ENCODE data around the gene RNF214. TPM values are rescaled to one million over a fixed set of nuclear protein-coding genes. Genes with fewer than 3 reads are reported as not detected.
"Not testable (repeated sequence)": the region's sequence is repeated elsewhere in the genome, so short reads cannot be mapped to it uniquely, and the experiment has no call there.

The RNF214 gene
- total RNA-seq, 1 donor: 13.4 TPM

DNA sequence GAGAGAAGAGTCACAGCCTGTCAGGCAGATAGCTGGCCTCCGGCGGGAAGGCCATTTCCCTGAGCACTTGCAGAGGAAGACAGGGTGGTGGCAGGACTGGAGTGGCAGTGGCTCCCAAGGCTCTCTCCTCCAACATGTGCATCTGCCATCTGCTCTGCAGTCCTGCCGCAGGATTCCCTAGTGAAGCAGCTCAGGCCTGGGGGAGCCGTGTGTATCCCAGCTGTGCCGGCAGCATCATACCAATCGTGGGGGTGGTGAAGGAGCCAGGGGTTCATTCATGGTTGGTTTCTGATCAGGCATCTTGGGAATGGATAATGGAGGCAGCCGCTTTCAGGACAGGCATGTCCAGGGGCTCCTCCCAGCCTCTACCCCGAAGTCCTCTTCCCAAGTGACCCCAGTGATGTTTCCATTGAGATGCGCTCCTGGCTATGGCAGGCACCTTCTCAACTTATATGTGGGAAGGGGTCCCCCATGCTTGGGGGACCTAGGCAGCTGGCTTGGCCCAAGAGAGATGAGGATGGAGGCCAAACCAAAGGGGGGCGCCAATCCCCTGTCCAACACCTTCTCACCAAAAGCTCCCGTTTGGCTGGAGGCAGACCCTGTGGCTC, 27.2 kb upstream of the RNF214 start:
- Histone ChIP-seq H3K27me3 (ENCODE audit: insufficient read depth, low read length) (no peaks in the 10 kb centered on the region), H3K4me2 (ENCODE audit: insufficient read depth, low read length) (no peak overlapping the region), H4K20me1 (ENCODE audit: insufficient read depth, low read length) (peaks cover 50% of the 10 kb centered on the region), H3K9me3 (ENCODE audit: low read depth, low read length) (no peaks in the 10 kb centered on the region), H3K4me1 (ENCODE audit: insufficient read depth, low read length) (peaks cover 26% of the 10 kb centered on the region), H2AFZ (ENCODE audit: low read length) (no peak overlapping the region), H3K36me3 (ENCODE audit: insufficient read depth, low read length) (peaks cover 49% of the 10 kb centered on the region), H3K27ac (ENCODE audit: low read depth, low read length) (peak overlapping the region; percentile 45), H3K79me2 (ENCODE audit: insufficient read depth, low read length) (peaks cover 45% of the 10 kb centered on the region), H3K4me3 (ENCODE audit: insufficient read depth, low read length) (no peak overlapping the region)
- no peak for TF ChIP-seq CTCF (IDR thresholded peaks at IDR 0.05; ENCODE audit: extremely low read depth, low read depth, low read length)
- DNase-seq (ENCODE audit: insufficient read length, low spot score, missing footprints): peak; percentile 43

DNA sequence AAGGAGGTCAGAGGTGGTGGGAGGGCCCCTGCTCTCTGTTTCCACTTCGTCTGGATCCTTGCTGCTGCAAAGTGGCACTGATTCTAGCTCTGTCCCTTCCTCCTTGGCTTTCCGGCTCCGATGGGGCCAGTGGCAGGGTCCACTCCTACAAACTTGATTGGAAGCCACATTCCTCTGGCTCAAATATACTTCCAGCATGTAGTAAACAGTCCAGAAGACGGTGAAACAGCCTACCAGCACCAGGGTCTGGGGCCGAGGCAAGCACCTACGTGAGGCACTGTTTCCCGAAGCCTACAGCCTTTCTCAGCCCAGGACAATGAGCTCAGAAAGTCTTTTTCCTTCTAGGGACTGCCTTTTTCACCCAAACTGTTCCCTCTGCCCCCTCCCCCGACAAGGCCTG, 26.4 kb upstream of the RNF214 start:
- not testable (repeated sequence) for H3K27ac ChIP-seq (ENCODE audit: low read depth, low read length); H3K4me2 ChIP-seq (ENCODE audit: insufficient read depth, low read length); H3K27me3 ChIP-seq (ENCODE audit: insufficient read depth, low read length); H2AFZ ChIP-seq (ENCODE audit: low read length); H3K9me3 ChIP-seq (ENCODE audit: low read depth, low read length); H3K4me3 ChIP-seq (ENCODE audit: insufficient read depth, low read length)
- H3K4me1 ChIP-seq (ENCODE audit: insufficient read depth, low read length): peaks cover 26% of the 10 kb centered on the region
- H3K36me3 ChIP-seq (ENCODE audit: insufficient read depth, low read length): peaks cover 48% of the 10 kb centered on the region
- peaks cover 42% of the 10 kb centered on the region for H4K20me1 ChIP-seq (ENCODE audit: insufficient read depth, low read length)
- DNase-seq (ENCODE audit: insufficient read length, low spot score, missing footprints): peak; percentile 47
- peaks cover 37% of the 10 kb centered on the region for H3K79me2 ChIP-seq (ENCODE audit: insufficient read depth, low read length)

- peaks cover 29% of the 10 kb centered on the region for H3K79me2 ChIP-seq (ENCODE audit: insufficient read depth, low read length)
- H3K4me3 ChIP-seq (ENCODE audit: insufficient read depth, low read length); H3K27ac ChIP-seq (ENCODE audit: low read depth, low read length): not testable (repeated sequence)
Measured at GRCh38 chr11:117206859-117207258, 25.6 kb upstream of the RNF214 start.

GRCh38 chr11:117207481-117207880, 25.0 kb upstream of the RNF214 start:
- Histone ChIP-seq H3K36me3 (ENCODE audit: insufficient read depth, low read length) (peaks cover 39% of the 10 kb centered on the region), H4K20me1 (ENCODE audit: insufficient read depth, low read length) (peaks cover 28% of the 10 kb centered on the region), H3K79me2 (ENCODE audit: insufficient read depth, low read length) (peaks cover 23% of the 10 kb centered on the region), H3K4me1 (ENCODE audit: insufficient read depth, low read length) (peaks cover 15% of the 10 kb centered on the region)
- not testable (repeated sequence) for H2AFZ ChIP-seq (ENCODE audit: low read length); DNase-seq (ENCODE audit: insufficient read length, low spot score, missing footprints); H3K27ac ChIP-seq (ENCODE audit: low read depth, low read length); H3K9me3 ChIP-seq (ENCODE audit: low read depth, low read length); H3K4me2 ChIP-seq (ENCODE audit: insufficient read depth, low read length); H3K27me3 ChIP-seq (ENCODE audit: insufficient read depth, low read length); H3K4me3 ChIP-seq (ENCODE audit: insufficient read depth, low read length)

More at GRCh38 chr11:117206859-117207258, 25.6 kb upstream of the RNF214 start:
- Histone ChIP-seq H4K20me1 (ENCODE audit: insufficient read depth, low read length) (peaks cover 34% of the 10 kb centered on the region), H3K4me1 (ENCODE audit: insufficient read depth, low read length) (peaks cover 21% of the 10 kb centered on the region), H3K36me3 (ENCODE audit: insufficient read depth, low read length) (peaks cover 44% of the 10 kb centered on the region)
- not testable (repeated sequence) for H3K9me3 ChIP-seq (ENCODE audit: low read depth, low read length); H3K4me2 ChIP-seq (ENCODE audit: insufficient read depth, low read length); H2AFZ ChIP-seq (ENCODE audit: low read length); H3K27me3 ChIP-seq (ENCODE audit: insufficient read depth, low read length); DNase-seq (ENCODE audit: insufficient read length, low spot score, missing footprints)

DNA sequence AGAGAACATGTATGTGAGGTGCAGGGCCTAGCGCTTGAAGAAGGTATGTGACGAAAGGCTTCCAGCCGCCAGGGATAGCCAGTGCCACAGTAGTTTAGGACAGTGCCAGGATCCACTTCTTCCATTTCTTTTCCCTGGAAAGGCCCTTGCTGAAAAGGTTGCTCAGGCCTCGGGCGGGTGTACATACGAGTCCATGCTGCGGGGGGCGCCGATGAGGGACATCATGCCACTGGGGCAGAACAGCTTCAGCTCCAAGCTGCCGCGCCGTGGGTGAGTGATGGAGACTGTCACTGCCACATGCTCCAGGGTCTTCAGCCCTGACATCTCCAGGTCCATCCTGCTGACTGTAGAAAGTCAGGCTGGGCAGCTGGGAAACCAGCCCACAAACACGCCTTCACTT, 23.8 kb upstream of the RNF214 start:
- not testable (repeated sequence) for H2AFZ ChIP-seq (ENCODE audit: low read length); H3K4me2 ChIP-seq (ENCODE audit: insufficient read depth, low read length); H3K27ac ChIP-seq (ENCODE audit: low read depth, low read length); H3K4me1 ChIP-seq (ENCODE audit: insufficient read depth, low read length); H3K4me3 ChIP-seq (ENCODE audit: insufficient read depth, low read length); H3K27me3 ChIP-seq (ENCODE audit: insufficient read depth, low read length); DNase-seq (ENCODE audit: insufficient read length, low spot score, missing footprints); H3K9me3 ChIP-seq (ENCODE audit: low read depth, low read length)
- Histone ChIP-seq H3K79me2 (ENCODE audit: insufficient read depth, low read length) (peaks cover 11% of the 10 kb centered on the region), H4K20me1 (ENCODE audit: insufficient read depth, low read length) (peaks cover 16% of the 10 kb centered on the region), H3K36me3 (ENCODE audit: insufficient read depth, low read length) (peaks cover 39% of the 10 kb centered on the region)

DNA sequence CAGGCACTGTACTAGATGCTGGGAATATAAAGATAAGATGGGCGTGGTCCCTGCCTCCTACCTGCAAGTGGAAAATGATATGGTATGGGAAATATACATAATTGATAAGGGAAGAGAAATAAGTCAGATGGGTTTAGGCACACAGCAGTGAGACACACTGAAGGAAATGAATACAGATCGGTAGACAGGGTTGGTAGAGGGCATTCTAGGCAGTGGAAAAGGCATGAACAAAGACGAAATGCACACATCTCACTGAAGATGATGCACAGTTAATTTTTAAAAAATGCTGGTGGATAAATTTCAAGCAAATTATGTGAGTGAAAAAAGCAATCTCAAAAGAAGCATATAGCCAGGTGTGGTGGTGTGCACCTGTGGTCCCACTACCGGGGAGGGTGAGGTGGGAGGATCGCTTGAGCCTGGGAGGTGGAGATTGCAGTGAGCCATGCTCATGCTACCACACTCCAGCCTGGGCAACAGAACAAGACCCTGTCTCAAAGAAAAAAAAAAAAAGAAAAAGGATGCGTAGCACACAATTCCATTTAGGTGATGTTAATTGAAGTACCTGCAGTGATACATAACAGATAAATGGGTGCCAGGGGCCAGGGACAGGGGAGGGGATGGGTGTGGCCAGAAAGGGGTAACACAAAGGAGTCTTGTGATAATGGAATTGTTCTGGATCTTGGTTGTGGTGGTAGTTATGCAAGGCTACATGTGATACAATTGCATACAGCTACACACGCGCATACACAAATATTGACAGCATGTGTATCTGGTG, 22.9 kb upstream of the RNF214 start:
- not testable (repeated sequence) for H3K27ac ChIP-seq (ENCODE audit: low read depth, low read length); H3K4me2 ChIP-seq (ENCODE audit: insufficient read depth, low read length); H3K4me1 ChIP-seq (ENCODE audit: insufficient read depth, low read length); H3K9me3 ChIP-seq (ENCODE audit: low read depth, low read length); H4K20me1 ChIP-seq (ENCODE audit: insufficient read depth, low read length); H2AFZ ChIP-seq (ENCODE audit: low read length); H3K79me2 ChIP-seq (ENCODE audit: insufficient read depth, low read length); H3K27me3 ChIP-seq (ENCODE audit: insufficient read depth, low read length); H3K4me3 ChIP-seq (ENCODE audit: insufficient read depth, low read length)
- H3K36me3 ChIP-seq (ENCODE audit: insufficient read depth, low read length): peaks cover 37% of the 10 kb centered on the region
- DNase-seq (ENCODE audit: insufficient read length, low spot score, missing footprints): peak; percentile 60

Data from osteoblast (primary cell).